CD14-positive monocyte (primary cell): ENCODE data around the gene SMLR1. TPM values are rescaled to one million over a fixed set of nuclear protein-coding genes. Genes with fewer than 3 reads are reported as not detected.

Experiments
- DNase-seq, 3 donors: peaks; one replicate each; pipeline ENCODE4 v3.0.0-alpha.2; 2011 to 2022
- H2AFZ ChIP-seq: 2 replicates; pipeline ENCODE4 v1.6.0; 2012; ENCODE audit warnings: mild to moderate bottlenecking, low read depth, low read length, inconsistent platforms; ENCODE audit not compliant: insufficient read depth, poor library complexity, severe bottlenecking
- H3K27ac ChIP-seq, 2 donors: 1 replicate in 1 of 2; 2 replicates in 1 of 2; pipeline ENCODE4 v1.5.1; 2012 to 2013; ENCODE audit warnings: low read length in 2 of 2, control low read depth in 1 of 2, inconsistent platforms in 1 of 2, low read depth in 1 of 2, mild to moderate bottlenecking in 1 of 2
- H3K27me3 ChIP-seq, 2 donors: one replicate each; pipeline versions ENCODE4 v1.6.0 to v1.6.1; 2011 to 2013; ENCODE audit warnings: low read length in 2 of 2; ENCODE audit not compliant: control insufficient read depth in 2 of 2, insufficient read depth in 2 of 2
- H3K36me3 ChIP-seq, 2 donors: replicated peaks in 1 of 2; 1 replicate in 1 of 2; 2 replicates in 1 of 2; pipeline versions ENCODE4 v1.5.1 to v1.6.1; 2012 to 2013; ENCODE audit warnings: low read length in 2 of 2, control low read depth in 1 of 2, inconsistent platforms in 1 of 2, mild to moderate bottlenecking in 1 of 2; ENCODE audit not compliant: insufficient read depth in 2 of 2, control insufficient read depth in 1 of 2
- H3K4me1 ChIP-seq, 2 donors: 1 replicate in 1 of 2; 2 replicates in 1 of 2; pipeline versions ENCODE4 v1.5.1 to v1.6.1; 2012 to 2013; ENCODE audit warnings: low read length in 2 of 2, control low read depth in 1 of 2, inconsistent platforms in 1 of 2, mild to moderate bottlenecking in 1 of 2, moderate library complexity in 1 of 2; ENCODE audit not compliant: insufficient read depth in 2 of 2, control insufficient read depth in 1 of 2
- H3K4me2 ChIP-seq: replicated peaks from 2 replicates; pipeline ENCODE3; 2012; ENCODE audit warnings: low read length, moderate library complexity, mild to moderate bottlenecking; ENCODE audit not compliant: poor library complexity, severe bottlenecking; ENCODE audit errors: extremely low read depth
- H3K4me3 ChIP-seq, 3 experiments: fragments of 200-600 bp in 1 of 3; sonication (generic) in 1 of 3; replicated peaks in 1 of 3; 1 replicate in 2 of 3; 2 replicates in 1 of 3; pipeline ENCODE4 v1.5.1; 2011 to 2013; ENCODE audit warnings: low read length in 3 of 3, mild to moderate bottlenecking in 3 of 3, control low read depth in 2 of 3, low read depth in 2 of 3, inconsistent platforms in 1 of 3, moderate library complexity in 1 of 3
- H3K79me2 ChIP-seq: 2 replicates; pipeline ENCODE4 v1.6.0; 2012; ENCODE audit warnings: mild to moderate bottlenecking, control low read depth, inconsistent platforms, low read length, moderate library complexity; ENCODE audit not compliant: insufficient read depth
- H3K9ac ChIP-seq: 2 replicates; pipeline ENCODE4 v1.6.0; 2017; ENCODE audit warnings: low read length, mild to moderate bottlenecking; ENCODE audit not compliant: insufficient read depth, poor library complexity, severe bottlenecking
- H3K9me3 ChIP-seq, 2 donors: replicated peaks in 1 of 2; 1 replicate in 1 of 2; 2 replicates in 1 of 2; pipeline versions ENCODE4 v1.5.1 to v1.6.1; 2012 to 2013; ENCODE audit warnings: low read length in 2 of 2, control low read depth in 1 of 2; ENCODE audit not compliant: control insufficient read depth in 1 of 2, insufficient read depth in 1 of 2
- H4K20me1 ChIP-seq: 2 replicates; pipeline ENCODE4 v1.6.0; 2012; ENCODE audit warnings: mild to moderate bottlenecking, low read length, control low read depth, moderate library complexity; ENCODE audit not compliant: insufficient read depth
- H3K27ac Mint-ChIP-seq, 7 donors: one replicate each; pipeline ENCODE4 v1.8.0; 2020; ENCODE audit warnings: mild to moderate bottlenecking in 7 of 7, mixed read lengths in 7 of 7, moderate library complexity in 6 of 7, inconsistent platforms in 2 of 7
- H3K27me3 Mint-ChIP-seq, 3 donors: one replicate each; pipeline ENCODE4 v1.8.0; 2021 to 2022; ENCODE audit warnings: low read depth in 3 of 3, mild to moderate bottlenecking in 3 of 3, mixed read lengths in 3 of 3, moderate library complexity in 3 of 3, inconsistent platforms in 1 of 3
- H3K36me3 Mint-ChIP-seq, 2 donors: one replicate each; pipeline ENCODE4 v1.8.0; 2020; ENCODE audit warnings: mixed read lengths in 2 of 2, inconsistent platforms in 1 of 2, mild to moderate bottlenecking in 1 of 2
- H3K4me1 Mint-ChIP-seq: one replicate; pipeline ENCODE4 v1.8.0; 2020; ENCODE audit warnings: mild to moderate bottlenecking, mixed read lengths
- H3K4me3 Mint-ChIP-seq, 2 donors: one replicate each; pipeline ENCODE4 v1.8.0; 2020; ENCODE audit warnings: mild to moderate bottlenecking in 2 of 2, mixed read lengths in 2 of 2, moderate library complexity in 1 of 2
- H3K9me3 Mint-ChIP-seq, 7 donors: one replicate each; pipeline ENCODE4 v1.8.0; 2020 to 2022; ENCODE audit warnings: mixed read lengths in 7 of 7, mild to moderate bottlenecking in 6 of 7, moderate library complexity in 6 of 7, inconsistent platforms in 2 of 7
- CTCF ChIP-seq: fragments of 200-600 bp; IDR thresholded peaks from one replicate; pipeline ENCODE4 v1.8.0; 2022; ENCODE audit warnings: antibody characterized with exemption, mild to moderate bottlenecking
- WGBS: methylation state at CpG from one replicate; pipeline ENCODE4 v1.1.5; 2013; ENCODE audit warnings: missing lambda C conversion rate; ENCODE audit not compliant: insufficient coverage; 5-methylcytosine and 5-hydroxymethylcytosine counted together
- intact Hi-C, 2 donors: fragments of 100-400 bp; cut with micrococcal nuclease; formaldehyde crosslinking; loops; one replicate each; pipeline versions ENCODE4 v1.15.0 to v1.15.1; 2023
- polyA plus RNA-seq, 3 donors: library from polyadenylated mRNA; depleted of rRNA in 1 of 3; unstranded in 2 of 3; stranded (reverse) in 1 of 3; fragments of 300-500 nt in 2 of 3; fragments of >200 nt in 1 of 3; fragmentation: Illumina TruSeq in 2 of 3; gene quantifications; 1 replicate in 2 of 3; 2 replicates in 1 of 3; pipeline ENCODE4 v1.2.3, GENCODE V29; 2012 to 2021

SMLR1 gene
- polyA plus RNA-seq, 3 donors = not detected

GRCh38 chr6:130864344-130864743 lies 37.1 kb downstream of the SMLR1 start:
- no peak overlapping the region for H3K4me3 Mint-ChIP-seq
- WGBS = 95% methylated on average over 9 of the region's 11 CpGs
- Histone ChIP-seq H2AFZ (no peak overlapping the region), H3K27me3 (no peaks in the 10 kb centered on the region), H3K4me1 (no peaks in the 10 kb centered on the region), H4K20me1 (no peaks in the 10 kb centered on the region), H3K27ac (no peak overlapping the region), H3K79me2 (no peaks in the 10 kb centered on the region), H3K36me3 (no peaks in the 10 kb centered on the region), H3K4me3 (no peak overlapping the region), H3K9ac (no peak overlapping the region), H3K9me3 (no peaks in the 10 kb centered on the region), H3K4me2 (no peak overlapping the region)
- no peak for DNase-seq
- no peaks in the 10 kb centered on the region for H3K27me3 Mint-ChIP-seq
- no peak overlapping the region for H3K27ac Mint-ChIP-seq
- H3K36me3 Mint-ChIP-seq = peaks cover under 1 to 10% of the 10 kb centered on the region in 2 donors
- no peaks in the 10 kb centered on the region for H3K9me3 Mint-ChIP-seq
- no peaks in the 10 kb centered on the region for H3K4me1 Mint-ChIP-seq
- TF ChIP-seq CTCF = no peak
- intact Hi-C loops = no loop called here

- H3K27me3 Mint-ChIP-seq = no peaks in the 10 kb centered on the region
- peaks cover 6 to 14% of the 10 kb centered on the region in 2 donors for H3K36me3 Mint-ChIP-seq
- intact Hi-C loops = no loop called here
- H4K20me1 ChIP-seq = no peaks in the 10 kb centered on the region
- no peaks in the 10 kb centered on the region for H3K79me2 ChIP-seq
- no peaks in the 10 kb centered on the region for H3K9me3 ChIP-seq
- no peak overlapping the region for H3K4me3 Mint-ChIP-seq
- H2AFZ ChIP-seq = no peak overlapping the region
- H3K4me2 ChIP-seq = no peak overlapping the region
- 100% methylated on average over 1 of the region's 4 CpGs for WGBS
- no peak for TF ChIP-seq CTCF
- no peaks in the 10 kb centered on the region for H3K9me3 Mint-ChIP-seq
- no peak for DNase-seq
- no peak overlapping the region for H3K4me3 ChIP-seq
- H3K9ac ChIP-seq = no peak overlapping the region
- H3K36me3 ChIP-seq = no peaks in the 10 kb centered on the region
- no peak overlapping the region for H3K27ac ChIP-seq
- H3K27me3 ChIP-seq = no peaks in the 10 kb centered on the region
- peak overlapping the region in 1 of 7 donors; percentile 5 for H3K27ac Mint-ChIP-seq
- H3K4me1 Mint-ChIP-seq = no peaks in the 10 kb centered on the region
- H3K4me1 ChIP-seq = no peaks in the 10 kb centered on the region
These were observed 38.6 kb downstream of the SMLR1 start for GRCh38 chr6:130865793-130866192.
